ENCODE data around the gene AGT. TPM values are rescaled to one million over a fixed set of nuclear protein-coding genes. Genes with fewer than 3 reads are reported as not detected.

AGT gene
- polyA plus RNA-seq, 2 of the 4 experiments (the other 2 are of a cell fraction), result 0.06 to 0.18 TPM

DNA sequence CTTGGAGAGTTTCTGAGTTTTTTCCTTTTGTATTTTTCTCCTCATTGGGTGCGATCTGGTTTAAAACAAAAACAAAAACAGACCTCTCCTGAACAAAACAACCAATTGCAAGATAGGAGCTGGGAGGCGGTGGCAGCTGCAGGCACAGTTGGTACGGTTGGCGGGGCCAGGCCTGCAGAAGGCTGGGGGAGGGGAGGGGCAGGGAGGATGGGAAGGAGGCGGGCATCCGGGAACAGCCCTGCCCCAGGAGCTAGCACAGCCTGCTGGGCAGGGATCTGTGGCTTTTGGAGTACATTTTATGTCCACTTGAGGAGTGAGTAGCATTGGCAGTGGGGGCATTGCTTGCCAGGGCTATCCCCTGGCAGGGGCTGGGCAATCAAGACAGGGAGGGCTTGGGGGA is 38.5 kb upstream of the AGT start:
- CTCF ChIA-PET, result interaction anchor here (2.1 kb wide), 1 partner anchor 10 kb away, joined by 8 read pairs; no protein-coding TSS in a partner anchor

DNA sequence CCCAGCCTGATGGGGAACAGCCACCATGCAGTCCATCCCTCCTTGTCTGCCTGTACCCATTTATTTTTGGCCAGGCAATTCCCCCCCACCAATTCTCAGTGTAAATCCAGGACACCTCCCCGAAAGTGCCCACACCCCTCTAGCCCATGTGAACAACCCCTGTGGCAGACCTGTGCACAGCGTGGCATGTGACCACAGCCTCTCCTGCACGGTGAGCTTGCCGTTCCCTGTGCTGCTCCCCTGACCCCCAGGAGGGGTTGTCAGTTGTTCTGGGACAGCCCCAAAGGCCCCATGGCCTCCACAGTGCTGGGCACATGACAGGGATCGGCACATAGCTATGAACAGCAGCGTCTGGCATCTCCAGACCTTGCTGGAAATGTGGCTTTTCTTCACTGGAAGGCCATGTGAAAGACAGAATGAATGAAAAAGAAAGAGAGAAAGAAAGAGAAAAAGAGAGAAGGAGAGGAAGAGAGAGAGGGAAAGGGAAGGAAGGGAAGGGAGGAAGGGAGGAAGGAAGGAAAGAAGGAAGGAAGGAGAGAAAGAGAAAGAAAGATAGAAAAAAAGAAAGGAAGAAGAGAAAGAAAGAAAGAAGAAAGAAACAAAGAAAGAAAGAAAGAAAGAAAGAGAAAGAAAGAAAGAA is 37.2 kb upstream of the AGT start:
- TF ChIP-seq ZSCAN20 (CRISPR knock-in tag; IDR thresholded peaks at IDR 0.05) (no peak), GATA3 (IDR thresholded peaks at IDR 0.05; ENCODE audit: borderline replicate concordance) (no peak), CBX8 (IDR thresholded peaks at IDR 0.05) (no peak), RFX5 (IDR thresholded peaks at IDR 0.05) (no peak), CHD4 (IDR thresholded peaks at IDR 0.05; ENCODE audit: borderline replicate concordance) (no peak), KDM5A (IDR thresholded peaks at IDR 0.05) (no peak), MYC (IDR thresholded peaks at IDR 0.05; ENCODE audit: borderline replicate concordance, low read length) (no peak), EHF (CRISPR knock-in tag; IDR thresholded peaks at IDR 0.05) (no peak)
- TF ChIP-seq, protein P1, sequence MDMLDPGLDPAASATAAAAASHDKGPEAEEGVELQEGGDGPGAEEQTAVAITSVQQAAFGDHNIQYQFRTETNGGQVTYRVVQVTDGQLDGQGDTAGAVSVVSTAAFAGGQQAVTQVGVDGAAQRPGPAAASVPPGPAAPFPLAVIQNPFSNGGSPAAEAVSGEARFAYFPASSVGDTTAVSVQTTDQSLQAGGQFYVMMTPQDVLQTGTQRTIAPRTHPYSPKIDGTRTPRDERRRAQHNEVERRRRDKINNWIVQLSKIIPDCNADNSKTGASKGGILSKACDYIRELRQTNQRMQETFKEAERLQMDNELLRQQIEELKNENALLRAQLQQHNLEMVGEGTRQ (IDR thresholded peaks at IDR 0.05), result no peak
- TF ChIP-seq, protein P2, sequence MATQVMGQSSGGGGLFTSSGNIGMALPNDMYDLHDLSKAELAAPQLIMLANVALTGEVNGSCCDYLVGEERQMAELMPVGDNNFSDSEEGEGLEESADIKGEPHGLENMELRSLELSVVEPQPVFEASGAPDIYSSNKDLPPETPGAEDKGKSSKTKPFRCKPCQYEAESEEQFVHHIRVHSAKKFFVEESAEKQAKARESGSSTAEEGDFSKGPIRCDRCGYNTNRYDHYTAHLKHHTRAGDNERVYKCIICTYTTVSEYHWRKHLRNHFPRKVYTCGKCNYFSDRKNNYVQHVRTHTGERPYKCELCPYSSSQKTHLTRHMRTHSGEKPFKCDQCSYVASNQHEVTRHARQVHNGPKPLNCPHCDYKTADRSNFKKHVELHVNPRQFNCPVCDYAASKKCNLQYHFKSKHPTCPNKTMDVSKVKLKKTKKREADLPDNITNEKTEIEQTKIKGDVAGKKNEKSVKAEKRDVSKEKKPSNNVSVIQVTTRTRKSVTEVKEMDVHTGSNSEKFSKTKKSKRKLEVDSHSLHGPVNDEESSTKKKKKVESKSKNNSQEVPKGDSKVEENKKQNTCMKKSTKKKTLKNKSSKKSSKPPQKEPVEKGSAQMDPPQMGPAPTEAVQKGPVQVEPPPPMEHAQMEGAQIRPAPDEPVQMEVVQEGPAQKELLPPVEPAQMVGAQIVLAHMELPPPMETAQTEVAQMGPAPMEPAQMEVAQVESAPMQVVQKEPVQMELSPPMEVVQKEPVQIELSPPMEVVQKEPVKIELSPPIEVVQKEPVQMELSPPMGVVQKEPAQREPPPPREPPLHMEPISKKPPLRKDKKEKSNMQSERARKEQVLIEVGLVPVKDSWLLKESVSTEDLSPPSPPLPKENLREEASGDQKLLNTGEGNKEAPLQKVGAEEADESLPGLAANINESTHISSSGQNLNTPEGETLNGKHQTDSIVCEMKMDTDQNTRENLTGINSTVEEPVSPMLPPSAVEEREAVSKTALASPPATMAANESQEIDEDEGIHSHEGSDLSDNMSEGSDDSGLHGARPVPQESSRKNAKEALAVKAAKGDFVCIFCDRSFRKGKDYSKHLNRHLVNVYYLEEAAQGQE (IDR thresholded peaks at IDR 0.05), result no peak
- TF ChIP-seq, protein P3, sequence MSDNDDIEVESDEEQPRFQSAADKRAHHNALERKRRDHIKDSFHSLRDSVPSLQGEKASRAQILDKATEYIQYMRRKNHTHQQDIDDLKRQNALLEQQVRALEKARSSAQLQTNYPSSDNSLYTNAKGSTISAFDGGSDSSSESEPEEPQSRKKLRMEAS (IDR thresholded peaks at IDR 0.05), result no peak
- TF ChIP-seq, protein P4, sequence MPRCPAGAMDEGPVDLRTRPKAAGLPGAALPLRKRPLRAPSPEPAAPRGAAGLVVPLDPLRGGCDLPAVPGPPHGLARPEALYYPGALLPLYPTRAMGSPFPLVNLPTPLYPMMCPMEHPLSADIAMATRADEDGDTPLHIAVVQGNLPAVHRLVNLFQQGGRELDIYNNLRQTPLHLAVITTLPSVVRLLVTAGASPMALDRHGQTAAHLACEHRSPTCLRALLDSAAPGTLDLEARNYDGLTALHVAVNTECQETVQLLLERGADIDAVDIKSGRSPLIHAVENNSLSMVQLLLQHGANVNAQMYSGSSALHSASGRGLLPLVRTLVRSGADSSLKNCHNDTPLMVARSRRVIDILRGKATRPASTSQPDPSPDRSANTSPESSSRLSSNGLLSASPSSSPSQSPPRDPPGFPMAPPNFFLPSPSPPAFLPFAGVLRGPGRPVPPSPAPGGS (IDR thresholded peaks at IDR 0.05), result no peak
- TF ChIP-seq, protein P5, sequence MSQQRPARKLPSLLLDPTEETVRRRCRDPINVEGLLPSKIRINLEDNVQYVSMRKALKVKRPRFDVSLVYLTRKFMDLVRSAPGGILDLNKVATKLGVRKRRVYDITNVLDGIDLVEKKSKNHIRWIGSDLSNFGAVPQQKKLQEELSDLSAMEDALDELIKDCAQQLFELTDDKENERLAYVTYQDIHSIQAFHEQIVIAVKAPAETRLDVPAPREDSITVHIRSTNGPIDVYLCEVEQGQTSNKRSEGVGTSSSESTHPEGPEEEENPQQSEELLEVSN (IDR thresholded peaks at IDR 0.05; ENCODE audit: borderline replicate concordance, low read depth), result no peak
- 67% methylated on average over 4 of the region's 6 CpGs for WGBS (ENCODE audit: missing lambda C conversion rate)
- H3K4me3 ChIP-seq, result no peak overlapping the region
- H3K9me3 ChIP-seq, result no peaks in the 10 kb centered on the region
- DNase-seq (ENCODE audit: low read depth in 1 of 2, low spot score in 1 of 2) (no peak), ATAC-seq (no peak), FAIRE-seq (no peak)
- H3K27ac ChIP-seq, result no peak overlapping the region
- H3K4me1 ChIP-seq, result no peaks in the 10 kb centered on the region
- POLR2A ChIA-PET, result no interaction called here
- CTCF ChIA-PET, result no interaction called here
- no peak overlapping the region for H3K4me2 ChIP-seq

More for the DNA sequence above, 38.5 kb upstream of the AGT start:
- TF ChIP-seq CBX2 (IDR thresholded peaks at IDR 0.05; ENCODE audit: borderline replicate concordance, low read depth), result no peak
- TF ChIP-seq NFE2L2 (conservative IDR thresholded peaks at IDR 0.05; ENCODE audit: low read length), result no peak
- no peak for TF ChIP-seq KDM1A (IDR thresholded peaks at IDR 0.05; ENCODE audit: low read depth)
- TF ChIP-seq, protein P6, sequence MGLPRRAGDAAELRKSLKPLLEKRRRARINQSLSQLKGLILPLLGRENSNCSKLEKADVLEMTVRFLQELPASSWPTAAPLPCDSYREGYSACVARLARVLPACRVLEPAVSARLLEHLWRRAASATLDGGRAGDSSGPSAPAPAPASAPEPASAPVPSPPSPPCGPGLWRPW (IDR thresholded peaks at IDR 0.05), result no peak
- no peak for TF ChIP-seq KDM5A (IDR thresholded peaks at IDR 0.05)
- TF ChIP-seq, protein P7, sequence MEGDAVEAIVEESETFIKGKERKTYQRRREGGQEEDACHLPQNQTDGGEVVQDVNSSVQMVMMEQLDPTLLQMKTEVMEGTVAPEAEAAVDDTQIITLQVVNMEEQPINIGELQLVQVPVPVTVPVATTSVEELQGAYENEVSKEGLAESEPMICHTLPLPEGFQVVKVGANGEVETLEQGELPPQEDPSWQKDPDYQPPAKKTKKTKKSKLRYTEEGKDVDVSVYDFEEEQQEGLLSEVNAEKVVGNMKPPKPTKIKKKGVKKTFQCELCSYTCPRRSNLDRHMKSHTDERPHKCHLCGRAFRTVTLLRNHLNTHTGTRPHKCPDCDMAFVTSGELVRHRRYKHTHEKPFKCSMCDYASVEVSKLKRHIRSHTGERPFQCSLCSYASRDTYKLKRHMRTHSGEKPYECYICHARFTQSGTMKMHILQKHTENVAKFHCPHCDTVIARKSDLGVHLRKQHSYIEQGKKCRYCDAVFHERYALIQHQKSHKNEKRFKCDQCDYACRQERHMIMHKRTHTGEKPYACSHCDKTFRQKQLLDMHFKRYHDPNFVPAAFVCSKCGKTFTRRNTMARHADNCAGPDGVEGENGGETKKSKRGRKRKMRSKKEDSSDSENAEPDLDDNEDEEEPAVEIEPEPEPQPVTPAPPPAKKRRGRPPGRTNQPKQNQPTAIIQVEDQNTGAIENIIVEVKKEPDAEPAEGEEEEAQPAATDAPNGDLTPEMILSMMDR (IDR thresholded peaks at IDR 0.05), result no peak
- TF ChIP-seq POLR2AphosphoS2 (conservative IDR thresholded peaks at IDR 0.05; ENCODE audit: low read length), result no peak
- TF ChIP-seq ESRRA (IDR thresholded peaks at IDR 0.05; ENCODE audit: borderline replicate concordance, low read length), result no peak
- no peak for TF ChIP-seq MYC (IDR thresholded peaks at IDR 0.05; ENCODE audit: borderline replicate concordance, low read length)
- TF ChIP-seq JUNB (IDR thresholded peaks at IDR 0.05), result no peak
- no peak for TF ChIP-seq NPAS2 (CRISPR knock-in tag; IDR thresholded peaks at IDR 0.05; ENCODE audit: borderline replicate concordance)
- no peak for TF ChIP-seq SREBF2 (IDR thresholded peaks at IDR 0.05)
- TF ChIP-seq BHLHE40 (IDR thresholded peaks at IDR 0.05; ENCODE audit: low read depth, low read length), result no peak
- TF ChIP-seq, protein P8, sequence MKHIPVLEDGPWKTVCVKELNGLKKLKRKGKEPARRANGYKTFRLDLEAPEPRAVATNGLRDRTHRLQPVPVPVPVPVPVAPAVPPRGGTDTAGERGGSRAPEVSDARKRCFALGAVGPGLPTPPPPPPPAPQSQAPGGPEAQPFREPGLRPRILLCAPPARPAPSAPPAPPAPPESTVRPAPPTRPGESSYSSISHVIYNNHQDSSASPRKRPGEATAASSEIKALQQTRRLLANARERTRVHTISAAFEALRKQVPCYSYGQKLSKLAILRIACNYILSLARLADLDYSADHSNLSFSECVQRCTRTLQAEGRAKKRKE (CRISPR knock-in tag; IDR thresholded peaks at IDR 0.05; ENCODE audit: low read depth), result no peak
- TF ChIP-seq ZSCAN20 (CRISPR knock-in tag; IDR thresholded peaks at IDR 0.05), result no peak
- TF ChIP-seq HOXB13 (CRISPR knock-in tag; IDR thresholded peaks at IDR 0.05; ENCODE audit: low read depth), result no peak
- no peak overlapping the region for H3K27ac ChIP-seq
- FAIRE-seq, result no peak
- ATAC-seq, result peak in 1 of 2 experiments; percentile 18; a peak in 2 of 6 replicates
- POLR2A ChIA-PET, result no interaction called here
- 92% methylated on average over 6 of the region's 6 CpGs for WGBS (ENCODE audit: missing lambda C conversion rate)
- H3K4me1 ChIP-seq, result no peaks in the 10 kb centered on the region
- H3K9me3 ChIP-seq, result no peaks in the 10 kb centered on the region
- no peak overlapping the region for H3K4me3 ChIP-seq
- no peak overlapping the region for H3K4me2 ChIP-seq
- no peak for DNase-seq (ENCODE audit: low read depth in 1 of 2, low spot score in 1 of 2)

Data from A549 (cell line).